ENCODE measurements around the gene TMEM234. TPM values are rescaled to one million over a fixed set of nuclear protein-coding genes. Genes with fewer than 3 reads are reported as not detected.

Gene TMEM234
- polyA plus RNA-seq, 2 of the 4 experiments (the other 2 are of a cell fraction), result 8.4 to 12.1 TPM

- peak; percentile 70 to 81 for DNase-seq (ENCODE audit: low read depth in 1 of 2, low spot score in 1 of 2)
- Histone ChIP-seq H3K4me3 (peak within 1 kb of the TSS; percentile 83), H3K4me2 (peak within 1 kb of the TSS; percentile 98), H3K27ac (peak within 1 kb of the TSS; percentile 85 to 92), H3K9me3 (no peaks in the 10 kb centered on the region), H3K4me1 (peaks cover 12% of the 10 kb centered on the region; the same call in 2 of the 3 replicates)
- no peak for FAIRE-seq
- 15% methylated on average over 22 of the region's 77 CpGs for WGBS (ENCODE audit: missing lambda C conversion rate)
- ChIA-PET POLR2A (interaction anchor here (1.2 to 1.6 kb wide), 2 partner anchors 26 to 116 kb away, joined by 4 to 5 read pairs; partner anchors contain the start of gene TXLNA), CTCF (interaction anchor here (1.2 to 4.5 kb wide), 3 partner anchors 10 to 110 kb away, joined by 3 to 38 read pairs (median 8); no protein-coding TSS in a partner anchor)
- peak; percentile 75 to 84 for ATAC-seq
- no peak for TF ChIP-seq MAFK (IDR thresholded peaks at IDR 0.05; ENCODE audit: partially characterized antibody)
- no peak for TF ChIP-seq EP300 (IDR thresholded peaks at IDR 0.05)
- no peak for TF ChIP-seq ELK1 (IDR thresholded peaks at IDR 0.05; ENCODE audit: low read depth, low read length)
- no peak for TF ChIP-seq NFE2L2 (conservative IDR thresholded peaks at IDR 0.05; ENCODE audit: low read length)
- no peak for TF ChIP-seq ZNF302 (CRISPR knock-in tag; IDR thresholded peaks at IDR 0.05)
- peak; percentile 57 for TF ChIP-seq POLR2A (IDR thresholded peaks at IDR 0.05; ENCODE audit: low read length)
- peak; percentile 39; the same call in 1 of the 2 replicates for TF ChIP-seq PHF8 (IDR thresholded peaks at IDR 0.05; ENCODE audit: borderline replicate concordance, low read depth)
- TF ChIP-seq ZSCAN20 (CRISPR knock-in tag; IDR thresholded peaks at IDR 0.05), result no peak
- no peak for TF ChIP-seq CEBPB (IDR thresholded peaks at IDR 0.05)
- no peak for TF ChIP-seq CTCF (IDR thresholded peaks at IDR 0.05)
- 0 out of 2 replicates have a peak, but pooled peaks have one; percentile 36 for TF ChIP-seq PBX3 (IDR thresholded peaks at IDR 0.05)
- TF ChIP-seq BCL3 (IDR thresholded peaks at IDR 0.05), result no peak
- TF ChIP-seq HOXA7 (CRISPR knock-in tag; IDR thresholded peaks at IDR 0.05), result no peak
- peak; percentile 68 for TF ChIP-seq MAX (IDR thresholded peaks at IDR 0.05)
- no peak for TF ChIP-seq HEYL (CRISPR knock-in tag; IDR thresholded peaks at IDR 0.05)
- no peak for TF ChIP-seq RARB (CRISPR knock-in tag; IDR thresholded peaks at IDR 0.05)
- TF ChIP-seq SMC3 (IDR thresholded peaks at IDR 0.05), result no peak
- TF ChIP-seq SREBF2 (IDR thresholded peaks at IDR 0.05), result no peak
- no peak for TF ChIP-seq HDAC2 (IDR thresholded peaks at IDR 0.05)
- TF ChIP-seq FOSL2 (IDR thresholded peaks at IDR 0.05), result no peak
- no peak for TF ChIP-seq FOSL2 (CRISPR knock-in tag; IDR thresholded peaks at IDR 0.05)
- TF ChIP-seq CHD2 (IDR thresholded peaks at IDR 0.05; ENCODE audit: low read length, partially characterized antibody), result no peak
- TF ChIP-seq POLR2AphosphoS2 (conservative IDR thresholded peaks at IDR 0.05; ENCODE audit: low read length), result no peak
- no peak for TF ChIP-seq HOXB5 (CRISPR knock-in tag; IDR thresholded peaks at IDR 0.05)
- 0 out of 2 replicates have a peak, but pooled peaks have one; percentile 64 for TF ChIP-seq E2F6 (IDR thresholded peaks at IDR 0.05; ENCODE audit: borderline replicate concordance, low read depth)
- TF ChIP-seq ZC3H11A (IDR thresholded peaks at IDR 0.05), result no peak
- TF ChIP-seq GATA3 (IDR thresholded peaks at IDR 0.05; ENCODE audit: borderline replicate concordance), result peak; percentile 11; the same call in 1 of the 2 replicates
- no peak for TF ChIP-seq ESRRA (IDR thresholded peaks at IDR 0.05; ENCODE audit: borderline replicate concordance, low read length)
- no peak for TF ChIP-seq RCOR1 (IDR thresholded peaks at IDR 0.05; ENCODE audit: low read depth, low read length)
- TF ChIP-seq EHF (CRISPR knock-in tag; IDR thresholded peaks at IDR 0.05), result no peak
- TF ChIP-seq MYC (IDR thresholded peaks at IDR 0.05; ENCODE audit: borderline replicate concordance, low read length), result no peak
- TF ChIP-seq USF2 (IDR thresholded peaks at IDR 0.05), result no peak
- TF ChIP-seq JUN (IDR thresholded peaks at IDR 0.05), result peak in 1 of 2 experiments; percentile 26; a peak in 1 of 5 replicates
- no peak for TF ChIP-seq RAD21 (conservative IDR thresholded peaks at IDR 0.05 in 1 of 2, IDR thresholded peaks at IDR 0.05 in 1 of 2)
- no peak for TF ChIP-seq EHMT2 (IDR thresholded peaks at IDR 0.05; ENCODE audit: low read depth)
These were observed 16.5 kb downstream of the TMEM234 start, which contains the start of gene IQCC for GRCh38 chr1:32205401-32206370. TSS of gene IQCC (plus strand) at chr1:32205671. CDS start at chr1:32205682, 11 bp downstream.

Measured in A549 (cell line).